ENCODE results near the gene UGT1A1. TPM values are rescaled to one million over a fixed set of nuclear protein-coding genes. Genes with fewer than 3 reads are reported as not detected.

The UGT1A1 gene
- total RNA-seq (2022; extraction: Qiagen RNA extraction), result 0.39 to 0.78 TPM (median 0.60 TPM) in 5 replicates

GRCh38 chr2:233760043-233760442 is at the start of gene UGT1A1:
TSS of gene UGT1A1 (plus strand) at chr2:233760270. CDS start at chr2:233760288, 18 bp downstream.

GRCh38 chr2:233712611-233713261 is 47.3 kb upstream of the UGT1A1 start, which contains the start of gene UGT1A5:
TSS of gene UGT1A5 (plus strand) at chr2:233712907. CDS start at chr2:233712992, 85 bp downstream.

GRCh38 chr2:233718552-233718951 is 41.5 kb upstream of the UGT1A1 start, which contains the start of gene UGT1A4:
TSS of gene UGT1A4 (plus strand) at chr2:233718736. CDS start at chr2:233718821, 85 bp downstream.

GRCh38 chr2:233728723-233729301 is 31.3 kb upstream of the UGT1A1 start, which contains the start of gene UGT1A3:
TSS of gene UGT1A3 (plus strand) at chr2:233729042. CDS start at chr2:233729127, 85 bp downstream.

GRCh38 chr2:233778030-233778429 is 18.0 kb downstream of the UGT1A1 start, which contains the start of gene MROH2A:
TSS of gene MROH2A (plus strand) at chr2:233778330. CDS start at chr2:233779359, 1,029 bp downstream.

Other genes with a start within 250 kb of the UGT1A1 start
- 20.9 to 28.6 TPM (median 25.2 TPM) in 5 replicates for gene USP40, start 193.5 kb upstream of the UGT1A1 start, total RNA-seq (2022; extraction: Qiagen RNA extraction)
- 0.06 TPM in 1 of 5 replicates, not detected in the others for gene UGT1A8, start 142.6 kb upstream of the UGT1A1 start, total RNA-seq (2022; extraction: Qiagen RNA extraction)
- 0.06 TPM in 1 of 5 replicates, not detected in the others for gene UGT1A10, start 123.8 kb upstream of the UGT1A1 start, total RNA-seq (2022; extraction: Qiagen RNA extraction)
- 3.7 to 5.0 TPM (median 4.1 TPM) in 5 replicates for gene UGT1A9, start 88.4 kb upstream of the UGT1A1 start, total RNA-seq (2022; extraction: Qiagen RNA extraction)
- 3.3 to 5.1 TPM (median 4.0 TPM) in 5 replicates for gene UGT1A7, start 78.4 kb upstream of the UGT1A1 start, total RNA-seq (2022; extraction: Qiagen RNA extraction)
- 0.39 to 1.5 TPM (median 1.2 TPM) in 5 replicates for gene UGT1A6, start 67.4 kb upstream of the UGT1A1 start, total RNA-seq (2022; extraction: Qiagen RNA extraction)
- gene UGT1A5, start 47.4 kb upstream of the UGT1A1 start, total RNA-seq (2022; extraction: Qiagen RNA extraction), result not detected in 5 replicates
- 0.07 to 0.12 TPM in 2 of 5 replicates, not detected in the others for gene UGT1A4, start 41.5 kb upstream of the UGT1A1 start, total RNA-seq (2022; extraction: Qiagen RNA extraction)
- 0.10 to 0.31 TPM (median 0.26 TPM) in 3 of 5 replicates, not detected in the others for gene UGT1A3, start 31.2 kb upstream of the UGT1A1 start, total RNA-seq (2022; extraction: Qiagen RNA extraction)
- gene MROH2A, start 18.1 kb downstream of the UGT1A1 start, total RNA-seq (2022; extraction: Qiagen RNA extraction), result 0.12 to 0.26 TPM (median 0.18 TPM) in 4 of 5 replicates, not detected in the other
- gene HJURP, start 94.3 kb downstream of the UGT1A1 start, total RNA-seq (2022; extraction: Qiagen RNA extraction), result 58.1 to 61.5 TPM (median 59.1 TPM) in 5 replicates
- gene TRPM8, start 157.1 kb downstream of the UGT1A1 start, total RNA-seq (2022; extraction: Qiagen RNA extraction), result 0.11 to 0.47 TPM (median 0.21 TPM) in 5 replicates

Measured in A549 treated with Mapracorat at 1 μM for 4 hours (cell line).